Endothelial cell of hepatic sinusoid (primary cell): Measurements from ENCODE around the gene RGS8.

ENCODE experiments used
- in situ Hi-C: cut with HindIII; loops from 2 replicates; pipeline ENCODE4 v1.10.0; 2017; ENCODE audit warnings: low sequenced_read_pairs

RGS8 gene, protein sequence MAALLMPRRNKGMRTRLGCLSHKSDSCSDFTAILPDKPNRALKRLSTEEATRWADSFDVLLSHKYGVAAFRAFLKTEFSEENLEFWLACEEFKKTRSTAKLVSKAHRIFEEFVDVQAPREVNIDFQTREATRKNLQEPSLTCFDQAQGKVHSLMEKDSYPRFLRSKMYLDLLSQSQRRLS

GRCh38 chr1:182684116-182684828, at the start of gene RGS8:
RGS8 (minus strand) TSS chr1:182684587; CDS start chr1:182669649, 14,938 bp downstream.
- in situ Hi-C loops, result loop anchor here (5.0 kb wide), 1 partner anchor 87 kb away; no protein-coding TSS in a partner anchor

DNA sequence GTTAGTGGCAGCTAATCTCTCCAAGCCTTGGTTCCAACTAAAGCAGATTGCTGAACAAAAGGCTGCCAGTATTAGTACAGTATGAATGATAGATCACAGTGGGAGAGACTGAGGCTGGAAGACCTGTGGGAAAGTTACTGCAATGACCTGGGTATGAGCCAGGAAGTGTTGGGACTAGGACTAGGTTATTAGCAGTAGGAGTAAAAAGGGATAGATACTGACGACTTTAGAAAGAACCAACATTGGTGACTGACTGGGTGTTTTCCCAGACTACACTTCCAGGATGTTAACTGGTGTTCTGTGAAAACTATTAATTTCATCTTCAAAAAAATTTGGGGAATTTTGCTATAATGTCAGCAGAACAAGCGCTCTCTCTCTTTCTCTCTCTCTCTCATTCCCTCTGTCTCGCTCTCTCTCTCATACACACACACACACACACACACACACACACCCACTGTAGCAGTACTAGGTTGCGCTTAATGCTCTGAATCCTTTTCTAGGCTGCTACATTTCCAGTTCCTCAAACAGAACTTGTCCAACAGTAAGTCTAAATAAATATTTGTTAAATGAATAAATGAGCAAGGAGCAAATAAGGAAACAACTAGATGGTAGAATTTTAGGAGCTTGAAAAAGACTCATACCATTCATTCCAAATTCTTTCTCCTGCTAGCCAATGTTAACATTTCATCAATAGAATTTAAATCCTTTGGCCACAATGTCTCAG, 47.6 kb upstream of the RGS8 start:
- in situ Hi-C loops, result no loop called here

- in situ Hi-C loops, result no loop called here
Observed at GRCh38 chr1:182726912-182727311, 42.5 kb upstream of the RGS8 start.

DNA sequence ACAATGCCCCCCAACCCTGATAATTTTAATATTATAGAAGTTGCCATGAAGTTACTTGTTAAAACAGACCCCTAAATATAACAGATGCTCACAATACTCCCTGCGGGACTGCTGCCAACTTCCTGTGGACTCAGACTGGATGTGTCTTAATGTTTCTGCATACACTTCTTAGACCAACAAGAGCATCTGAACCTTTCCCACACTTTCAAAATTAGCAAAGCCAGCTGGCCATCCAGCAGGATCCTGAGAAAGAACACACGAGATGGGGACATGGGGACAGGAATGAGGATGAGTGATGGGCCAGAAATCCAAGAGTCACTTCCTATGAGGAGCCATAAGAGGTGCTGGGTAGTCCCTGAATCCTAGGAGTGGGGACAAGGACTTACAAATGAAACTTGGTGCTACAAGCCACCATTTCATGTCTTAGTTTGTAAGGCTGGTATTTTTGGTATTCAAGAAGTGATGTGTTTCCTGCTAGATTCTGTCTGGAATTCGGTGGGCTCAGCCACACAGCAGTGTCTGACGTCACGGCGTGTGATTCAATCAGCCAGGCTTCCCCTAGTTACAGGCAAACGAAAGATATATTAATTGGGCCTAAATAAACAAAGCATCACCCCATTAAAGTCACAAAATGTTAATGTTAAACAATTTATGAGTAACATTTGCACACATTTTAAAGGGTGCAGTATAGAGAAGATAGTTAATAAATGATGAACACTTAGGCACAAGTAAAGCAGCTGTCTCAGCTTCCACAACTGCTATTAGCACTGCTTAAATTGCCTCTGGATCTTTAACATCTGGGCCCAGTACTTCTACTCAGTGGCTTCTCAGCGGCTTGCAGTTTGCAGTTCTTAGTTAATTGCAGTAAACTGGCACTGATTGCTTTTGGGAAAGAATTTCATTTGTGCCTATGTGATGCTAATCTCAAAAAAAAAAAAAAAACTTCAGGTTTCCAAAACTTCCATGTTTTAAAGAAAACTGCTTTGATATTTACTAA, 41.2 kb upstream of the RGS8 start:
- in situ Hi-C loops, result no loop called here

DNA sequence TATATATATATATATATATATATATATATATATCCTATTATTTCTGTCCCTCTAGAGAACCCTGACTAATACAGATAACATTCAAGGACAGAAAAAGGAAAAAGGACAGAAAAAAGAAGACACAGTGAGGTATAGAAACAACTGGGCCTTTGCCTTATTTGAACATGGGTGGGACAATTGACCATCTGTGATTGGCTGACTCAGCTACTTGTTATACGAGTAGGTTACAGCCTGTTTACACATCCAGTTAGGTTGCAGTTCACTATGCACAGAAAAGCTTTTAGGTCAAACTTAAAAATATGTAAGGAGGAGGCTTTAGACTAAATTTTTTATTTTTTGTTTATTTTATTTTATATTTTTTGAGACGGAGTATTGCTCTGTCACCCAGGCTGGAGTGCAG, 39.8 kb upstream of the RGS8 start:
- in situ Hi-C loops, result no loop called here

- in situ Hi-C loops, result no loop called here
Observed at GRCh38 chr1:182723200-182723599, 38.8 kb upstream of the RGS8 start.

DNA sequence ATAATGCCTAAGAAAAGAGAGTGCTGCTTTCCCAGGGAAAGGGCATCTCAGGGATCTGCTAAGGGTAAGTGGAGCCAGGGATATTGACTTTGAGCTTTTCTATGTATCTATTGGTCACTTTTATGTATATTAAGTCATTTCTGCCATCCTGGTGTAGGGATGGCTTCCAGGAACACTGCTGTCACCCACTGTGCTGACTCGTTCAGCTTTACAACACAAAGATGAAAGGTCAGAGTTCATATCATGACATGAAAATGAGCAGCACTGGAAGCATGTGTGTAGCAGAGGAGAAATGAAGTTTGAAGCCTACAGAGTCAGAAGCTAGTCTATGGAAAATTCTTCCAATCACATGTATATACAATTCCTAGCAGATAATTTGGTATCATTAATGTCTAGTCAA, 37.1 kb upstream of the RGS8 start:
- in situ Hi-C loops, result no loop called here

- in situ Hi-C loops, result no loop called here
Observed at GRCh38 chr1:182720463-182720862, 36.1 kb upstream of the RGS8 start.

DNA sequence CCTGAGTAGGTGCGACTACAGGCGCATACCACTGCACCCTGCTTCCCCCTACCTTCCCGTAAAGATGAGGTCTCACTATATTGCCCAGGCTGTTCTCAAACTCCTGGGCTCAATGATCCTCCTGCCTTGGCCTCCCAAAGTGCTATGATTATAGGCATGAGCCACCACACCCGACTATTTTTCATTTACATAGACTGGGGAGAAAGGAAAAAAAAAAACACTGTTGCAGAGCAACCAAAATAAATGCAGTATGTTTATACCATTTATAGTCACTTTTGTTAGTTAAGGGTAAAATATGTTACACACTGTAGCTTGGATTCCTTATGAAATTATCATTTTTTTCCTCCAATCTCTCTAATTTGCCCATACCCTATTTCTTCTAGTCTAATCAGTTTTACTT, 35.2 kb upstream of the RGS8 start:
- in situ Hi-C loops, result no loop called here

- in situ Hi-C loops, result no loop called here
Observed at GRCh38 chr1:182718311-182718710, 33.9 kb upstream of the RGS8 start.

GRCh38 chr1:182716740-182717720, 32.6 kb upstream of the RGS8 start:
- in situ Hi-C loops, result no loop called here

- in situ Hi-C loops, result no loop called here
Observed at GRCh38 chr1:182715531-182715930, 31.1 kb upstream of the RGS8 start.

- in situ Hi-C loops, result no loop called here
Observed at GRCh38 chr1:182714546-182714945, 30.2 kb upstream of the RGS8 start.

DNA sequence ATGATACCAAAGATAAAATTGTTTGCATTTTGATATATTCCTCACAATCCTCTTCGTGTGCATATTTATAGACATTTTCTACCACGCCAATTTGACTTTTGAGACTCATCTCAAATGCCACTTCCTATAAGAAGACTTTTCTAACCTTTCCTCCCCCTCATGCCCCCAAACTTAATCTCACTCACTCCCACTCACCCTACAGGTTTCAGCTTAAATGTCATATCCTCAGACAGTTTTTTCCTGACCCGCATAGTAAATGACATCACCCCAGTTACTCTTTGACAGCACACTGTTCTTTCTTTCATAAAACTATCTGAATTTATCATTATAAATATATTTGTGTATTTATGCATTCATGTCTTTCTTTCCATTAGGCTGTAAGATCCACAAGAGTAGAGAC, 29.6 kb upstream of the RGS8 start:
- in situ Hi-C loops, result no loop called here

GRCh38 chr1:182713492-182713891, 29.1 kb upstream of the RGS8 start:
- in situ Hi-C loops, result no loop called here

DNA sequence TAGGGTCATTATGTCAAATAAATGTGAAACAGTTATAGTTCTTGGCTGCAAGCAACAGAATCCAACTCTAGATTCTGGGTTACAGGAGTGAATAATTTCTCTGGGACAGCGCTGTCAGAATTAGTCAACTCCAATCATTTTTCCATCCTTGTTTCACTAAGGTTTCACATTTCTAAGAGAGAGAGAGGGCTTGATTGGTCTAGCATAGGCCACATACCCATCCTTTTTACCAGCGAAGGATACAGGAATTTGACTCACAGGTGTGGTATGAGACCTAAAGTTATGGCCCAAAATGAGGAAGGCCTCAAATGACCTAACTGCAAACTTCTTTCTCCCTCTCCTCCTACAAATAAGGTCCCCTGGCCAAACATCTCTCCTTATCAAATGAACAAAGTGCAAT, 25.5 kb upstream of the RGS8 start:
- in situ Hi-C loops, result no loop called here

- in situ Hi-C loops, result no loop called here
Observed at GRCh38 chr1:182709225-182709764, 24.9 kb upstream of the RGS8 start.

GRCh38 chr1:182707122-182707521, 22.7 kb upstream of the RGS8 start:
- in situ Hi-C loops, result no loop called here

DNA sequence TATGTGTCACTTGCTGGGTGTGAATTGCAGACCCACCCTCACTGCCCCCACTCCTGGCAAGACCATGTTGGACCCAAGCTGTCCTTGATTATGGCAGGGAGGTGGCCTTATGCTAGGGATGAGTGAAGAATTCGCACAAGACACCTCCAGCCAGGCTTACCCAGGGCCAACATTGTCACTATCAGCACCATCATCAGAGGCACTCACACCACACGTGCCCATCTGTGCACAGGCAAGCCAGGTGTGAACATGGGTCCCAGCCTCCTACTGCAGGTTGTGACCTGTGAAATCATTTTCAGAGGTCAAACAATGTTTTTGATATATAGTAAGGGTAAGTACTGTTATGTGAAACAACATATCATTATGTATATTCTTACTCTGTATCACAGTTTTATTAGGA, 20.3 kb upstream of the RGS8 start:
- in situ Hi-C loops, result no loop called here
